LoVo (cell line): ENCODE results near the gene EFHB.
"Not testable (repeated sequence)": the region's sequence is repeated elsewhere in the genome, so short reads cannot be mapped to it uniquely, and the experiment has no call there.

Experiments used
- DNase-seq: peaks from one replicate; pipeline ENCODE4 v3.0.0-alpha.2; 2016; ENCODE audit warnings: low spot score

The EFHB gene

GRCh38 chr3:19931767-19932188 is 2.2 kb downstream of the EFHB start:
- DNase-seq: no peak

- no peak for DNase-seq
Observed at GRCh38 chr3:19931180-19931692, 2.8 kb downstream of the EFHB start.

- no peak for DNase-seq
Observed at GRCh38 chr3:19920401-19921080, 13.5 kb downstream of the EFHB start.

GRCh38 chr3:19917167-19917566 is 16.9 kb downstream of the EFHB start:
- no peak for DNase-seq

GRCh38 chr3:19911452-19911851 is 22.6 kb downstream of the EFHB start:
- no peak for DNase-seq

GRCh38 chr3:19907523-19907922 is 26.5 kb downstream of the EFHB start:
- DNase-seq: no peak

- no peak for DNase-seq
Observed at GRCh38 chr3:19903649-19904048, 30.4 kb downstream of the EFHB start.

- no peak for DNase-seq
Observed at GRCh38 chr3:19901918-19902317, 32.1 kb downstream of the EFHB start.

- no peak for DNase-seq
Observed at GRCh38 chr3:19901337-19901736, 32.7 kb downstream of the EFHB start.

- DNase-seq: not testable (repeated sequence)
Observed at GRCh38 chr3:19899833-19900232, 34.2 kb downstream of the EFHB start.

GRCh38 chr3:19899264-19899663 is 34.8 kb downstream of the EFHB start:
- DNase-seq: no peak

- no peak for DNase-seq
Observed at GRCh38 chr3:19898721-19899120, 35.3 kb downstream of the EFHB start.

GRCh38 chr3:19891740-19892139 is 42.3 kb downstream of the EFHB start:
- no peak for DNase-seq

GRCh38 chr3:19888428-19889152 is 45.4 kb downstream of the EFHB start:
- no peak for DNase-seq

- DNase-seq: not testable (repeated sequence)
Observed at GRCh38 chr3:19887122-19887521, 46.9 kb downstream of the EFHB start.

GRCh38 chr3:19886404-19886803 is 47.6 kb downstream of the EFHB start:
- DNase-seq: no peak

GRCh38 chr3:19885468-19885867 is 48.5 kb downstream of the EFHB start:
- DNase-seq: no peak

GRCh38 chr3:19881852-19882251 is 52.2 kb downstream of the EFHB start:
- no peak for DNase-seq

GRCh38 chr3:19881036-19881435 is 53.0 kb downstream of the EFHB start:
- DNase-seq: no peak

GRCh38 chr3:19877656-19878055 is 56.4 kb downstream of the EFHB start:
- DNase-seq: no peak

- DNase-seq: peak; percentile 61
Observed at GRCh38 chr3:19866751-19867347, 67.2 kb downstream of the EFHB start.

- DNase-seq: not testable (repeated sequence)
Observed at GRCh38 chr3:19855318-19855717, 78.7 kb downstream of the EFHB start.

- DNase-seq: not testable (repeated sequence)
Observed at GRCh38 chr3:19846609-19847008, 87.4 kb downstream of the EFHB start.
